AML-193 (cell line): Measurements from ENCODE around the gene AP2S1.
"Not testable (repeated sequence)": the region's sequence is repeated elsewhere in the genome, so short reads cannot be mapped to it uniquely, and the experiment has no call there.

Experiments
- DNase-seq, 2 experiments: peaks; one replicate each; lab custom pipeline; 2025; lab: John Stamatoyannopoulos, UW

The AP2S1 gene

DNA sequence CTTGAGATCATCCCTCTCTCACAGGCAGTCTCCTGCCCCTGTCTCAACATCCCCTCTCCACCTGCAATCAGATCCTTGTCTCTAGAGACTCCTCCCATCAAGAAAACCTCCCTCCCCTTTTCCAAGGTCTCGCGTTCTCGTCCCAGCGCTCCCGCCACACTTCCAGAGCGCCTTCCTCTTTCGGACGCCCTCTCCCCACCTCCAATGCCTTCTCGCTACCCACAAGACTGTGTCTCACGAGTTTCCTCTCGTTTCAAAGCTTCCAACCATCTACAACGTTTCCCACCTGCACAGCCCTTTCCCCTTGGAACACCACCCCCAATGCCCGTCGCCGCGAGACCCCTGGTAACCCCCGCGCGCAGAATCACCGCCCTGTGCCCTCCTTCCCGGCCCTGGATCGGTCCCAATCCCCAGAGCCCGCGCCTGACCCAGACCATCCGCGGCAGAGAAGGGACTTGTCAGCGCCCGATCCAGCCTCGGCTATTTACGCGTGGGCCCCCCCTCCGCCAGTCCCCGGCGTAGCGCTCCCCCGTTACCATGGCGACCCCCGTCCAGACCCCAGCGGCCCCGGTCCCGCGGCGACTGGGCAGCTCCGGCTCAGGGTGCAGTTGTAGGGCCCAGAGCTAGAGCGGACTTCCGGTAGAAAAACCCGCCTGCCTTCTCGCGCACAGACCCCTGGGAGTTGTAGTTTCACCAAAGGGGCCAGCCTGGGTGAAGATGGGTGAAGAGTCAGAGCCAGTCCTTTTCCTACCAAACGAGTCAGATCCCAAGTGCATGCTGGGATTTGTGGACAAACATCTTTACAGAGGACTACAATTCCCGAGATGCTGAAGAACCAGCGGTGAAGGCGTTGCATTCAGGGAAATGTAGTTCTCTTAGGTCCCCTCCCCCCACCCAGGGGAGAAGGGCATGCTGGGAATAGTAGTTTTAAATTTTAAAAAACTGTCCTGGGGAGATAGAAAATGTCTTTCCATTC is at the start of gene AP2S1:
Gene AP2S1 (minus strand): TSS at position 619 of the 976 bp plus-strand sequence. CDS start 80 bp downstream, at position 539.
- peak; percentile 95 to 97 for DNase-seq

- no peak for DNase-seq
Measured at GRCh38 chr19:46900341-46900740, 49.7 kb upstream of the AP2S1 start.

GRCh38 chr19:46898731-46899130 is 48.1 kb upstream of the AP2S1 start:
- no peak for DNase-seq

GRCh38 chr19:46896076-46896794 is 45.6 kb upstream of the AP2S1 start:
- DNase-seq, result no peak

- no peak for DNase-seq
Measured at GRCh38 chr19:46892252-46893179, 41.9 kb upstream of the AP2S1 start.

DNA sequence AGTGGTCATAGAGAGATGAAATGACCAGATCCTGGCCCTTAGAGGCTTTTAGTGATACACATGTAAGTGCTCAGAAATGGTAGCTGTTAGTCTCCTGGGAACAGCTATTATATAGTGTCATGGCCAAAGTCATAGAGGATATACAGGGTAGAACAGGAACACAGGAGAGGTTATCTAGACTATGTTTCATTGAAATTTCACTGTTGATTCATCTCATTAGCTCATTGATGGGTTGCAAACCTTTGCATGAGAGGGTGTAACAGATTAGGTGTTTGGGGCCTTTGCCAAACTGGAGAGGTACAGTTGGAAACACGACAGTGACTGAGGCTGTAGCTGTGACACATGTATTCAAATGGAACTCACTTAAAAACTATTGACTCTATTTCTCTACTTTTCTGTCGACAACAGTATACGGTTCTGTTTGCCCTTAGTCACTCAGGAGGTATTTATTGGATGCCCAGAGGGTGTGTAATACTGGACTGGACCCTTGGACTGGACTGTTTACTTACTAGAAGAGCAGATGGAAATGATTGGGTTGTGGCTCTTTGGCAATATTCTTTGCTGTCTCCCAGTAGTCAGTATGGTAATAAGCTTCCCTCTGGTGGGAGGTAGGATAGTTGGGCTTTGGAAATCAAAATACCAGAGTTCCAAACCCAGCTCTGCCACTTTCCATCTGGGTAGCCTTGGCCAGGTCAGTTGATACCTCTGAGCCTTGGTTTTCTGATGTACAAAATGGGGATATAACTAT is 40.0 kb upstream of the AP2S1 start:
- DNase-seq, result no peak

DNA sequence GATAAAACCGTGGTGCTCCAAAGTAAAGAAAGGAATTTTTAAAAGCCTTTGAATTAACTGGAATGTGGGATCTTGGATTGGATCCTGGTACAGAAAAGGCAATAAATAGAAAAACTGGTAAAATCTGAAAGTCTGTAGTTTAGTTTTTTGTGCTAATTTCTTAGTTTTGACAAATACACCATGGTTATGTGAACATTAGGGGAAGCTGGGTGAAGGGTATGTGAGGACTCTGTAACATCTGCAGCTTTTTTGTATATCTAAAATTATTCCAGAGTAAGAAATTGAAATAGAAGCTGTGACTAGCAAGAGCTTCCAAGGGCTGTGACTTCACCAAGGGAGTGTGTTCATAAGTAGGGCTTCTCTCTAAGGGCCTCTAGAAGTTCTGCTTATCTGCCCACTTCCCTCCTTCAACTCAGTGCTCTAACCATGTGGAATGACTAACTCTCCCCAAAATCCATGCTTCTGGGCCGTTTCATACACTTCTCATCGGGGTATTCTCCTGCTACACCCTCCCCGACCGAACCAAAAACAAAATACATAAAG is 36.7 kb upstream of the AP2S1 start:
- DNase-seq, result no peak

GRCh38 chr19:46886546-46887239 is 36.0 kb upstream of the AP2S1 start:
- no peak for DNase-seq

GRCh38 chr19:46885411-46885810 is 34.8 kb upstream of the AP2S1 start:
- no peak for DNase-seq

DNA sequence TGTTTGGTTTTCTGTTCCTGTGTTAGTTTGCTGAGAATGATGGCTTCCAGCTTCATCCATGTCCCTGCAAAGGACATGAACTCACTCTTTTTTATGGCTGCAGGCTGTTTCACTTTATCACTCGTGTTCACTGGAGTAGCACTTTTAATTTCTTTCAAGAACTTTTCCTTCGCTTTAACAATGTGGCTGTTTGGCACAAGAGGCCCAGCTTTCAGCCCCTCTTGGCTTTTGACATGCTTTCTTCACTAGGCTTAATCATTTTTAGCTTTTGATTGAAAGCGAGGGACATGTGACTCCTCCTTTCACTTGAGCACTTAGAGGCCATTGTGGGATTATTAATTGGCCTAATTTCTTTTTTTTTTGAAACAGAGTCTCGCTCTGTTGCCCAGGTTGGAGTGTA is 32.1 kb upstream of the AP2S1 start:
- not testable (repeated sequence) for DNase-seq

GRCh38 chr19:46882034-46882433 is 31.4 kb upstream of the AP2S1 start:
- no peak for DNase-seq

DNA sequence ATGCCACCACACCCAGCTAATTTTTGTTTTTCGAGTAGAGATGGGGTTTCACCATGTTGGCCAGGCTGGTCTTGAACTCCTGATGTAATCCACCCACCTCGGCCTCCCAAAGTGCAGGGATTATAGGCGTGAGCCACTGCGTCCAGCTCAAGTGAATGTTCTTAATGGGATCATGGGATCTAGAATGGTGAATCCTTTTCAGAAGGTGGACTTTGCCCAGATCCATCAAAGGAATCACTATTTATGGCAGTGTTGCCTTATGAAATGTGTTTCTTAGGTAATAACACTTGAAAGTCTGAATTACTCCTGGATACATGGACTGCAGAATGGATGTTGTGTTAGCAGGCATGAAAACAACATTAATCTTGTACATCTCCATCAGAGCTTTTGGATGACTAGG is 30.4 kb upstream of the AP2S1 start:
- DNase-seq, result no peak

DNA sequence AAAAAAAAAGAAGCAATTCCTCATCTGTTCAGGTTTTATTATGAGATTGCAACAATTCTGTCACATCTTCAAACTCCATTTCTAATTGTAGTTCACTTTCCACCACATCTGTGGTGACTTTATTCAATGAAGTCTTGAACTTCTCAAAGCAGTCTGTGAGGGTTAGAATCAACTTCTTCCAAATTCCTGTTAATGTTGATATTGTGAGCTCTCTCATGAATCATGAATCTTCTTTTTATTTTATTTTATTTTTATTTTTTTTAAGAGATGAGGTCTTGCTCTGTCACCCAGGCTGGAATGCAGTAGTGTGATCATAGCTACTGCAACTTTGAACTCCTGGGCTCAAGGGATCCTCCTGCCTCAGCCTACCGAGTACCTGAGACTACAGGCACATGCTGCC is 29.8 kb upstream of the AP2S1 start:
- DNase-seq, result no peak

- DNase-seq, result no peak
Measured at GRCh38 chr19:46878613-46879375, 28.1 kb upstream of the AP2S1 start.

DNA sequence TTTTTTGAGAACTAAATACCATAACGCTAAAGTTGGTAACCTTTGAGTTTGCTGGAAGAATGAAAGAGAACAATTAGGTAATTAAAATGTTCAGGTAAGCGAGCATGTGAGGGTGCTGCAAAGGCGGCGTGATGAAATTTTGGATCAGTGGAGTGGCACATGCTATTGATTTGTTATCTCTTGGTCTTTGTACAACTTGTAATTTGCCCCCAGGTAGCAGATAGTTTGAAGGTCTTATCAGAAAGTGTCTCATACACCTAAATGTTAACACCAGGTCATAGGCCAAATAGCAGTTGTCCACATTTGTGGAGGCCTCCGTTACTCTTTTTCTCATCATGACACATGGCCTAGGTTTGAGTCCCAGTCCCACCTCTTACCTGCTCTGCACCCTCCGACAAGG is 25.0 kb upstream of the AP2S1 start:
- no peak for DNase-seq

DNA sequence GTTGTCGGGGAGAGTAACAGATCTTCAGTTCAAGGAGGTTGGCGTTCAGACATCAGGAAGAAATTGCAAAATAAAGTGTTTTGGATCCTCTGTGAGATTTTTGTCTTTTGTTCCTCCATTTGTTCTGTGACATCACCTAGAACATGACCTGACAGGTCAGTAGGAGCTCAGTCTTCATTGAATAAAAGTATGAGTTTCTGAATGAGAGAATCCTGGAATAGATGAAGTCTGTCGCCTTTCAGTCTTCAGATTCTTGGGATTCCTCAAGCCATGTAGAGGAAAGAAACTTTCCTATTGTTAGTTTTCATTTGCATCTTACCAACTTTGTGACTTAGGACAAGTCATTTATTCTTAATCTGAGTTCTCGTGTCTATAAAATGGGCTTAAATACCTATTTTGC is 24.6 kb upstream of the AP2S1 start:
- DNase-seq, result no peak

DNA sequence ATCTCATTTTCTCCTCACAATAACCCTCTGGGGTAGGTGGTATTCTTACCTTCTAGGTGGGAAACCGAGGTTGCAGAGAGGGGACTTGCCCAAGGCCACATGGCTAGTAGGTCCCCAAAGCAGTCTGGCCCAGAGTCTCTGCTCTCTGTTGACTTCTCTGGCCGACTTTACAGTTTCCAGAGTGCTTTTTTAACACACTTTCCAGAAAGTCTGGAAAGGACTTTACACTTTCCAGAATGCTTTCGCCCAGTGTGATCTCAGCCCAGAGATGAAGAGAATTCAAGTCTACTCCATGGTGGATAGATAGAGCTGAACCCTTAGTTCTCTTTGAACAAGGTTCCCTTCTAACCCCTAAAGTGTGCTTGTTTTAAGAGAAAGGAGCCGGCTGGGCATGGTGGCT is 22.3 kb upstream of the AP2S1 start:
- no peak for DNase-seq

DNA sequence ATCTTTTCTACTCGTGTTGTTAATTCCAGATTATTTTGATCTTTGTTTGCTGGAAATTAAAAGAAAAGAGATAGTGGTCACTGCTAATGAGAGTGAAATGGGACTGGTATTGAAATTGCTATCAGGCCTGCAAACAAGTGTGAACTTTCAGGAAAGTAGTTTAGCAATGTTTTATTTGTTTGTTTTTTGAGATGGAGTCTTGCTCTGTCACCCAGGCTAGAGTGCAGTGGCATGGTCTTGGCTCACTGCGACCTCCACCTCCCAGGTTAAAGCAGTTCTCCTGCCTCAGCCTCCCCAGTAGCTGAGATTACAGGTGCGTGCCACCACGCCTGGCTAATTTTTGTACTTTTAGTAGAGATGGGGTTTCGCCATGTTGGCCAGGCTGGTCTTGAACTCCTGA is 20.5 kb upstream of the AP2S1 start:
- not testable (repeated sequence) for DNase-seq

- DNase-seq, result no peak
Measured at GRCh38 chr19:46868025-46868802, 17.6 kb upstream of the AP2S1 start.
